Body of pancreas (tissue), 4 donors: ENCODE measurements around the gene SYNGR1. TPM values are rescaled to one million over a fixed set of nuclear protein-coding genes. Genes with fewer than 3 reads are reported as not detected.
A peak's percentile ranks its signal among the peaks of the same experiment; 100 is the strongest.

Experiments
- ATAC-seq: fragments of 150-250 bp; one replicate; pipeline ENCODE4 v1.9.1; 2016
- DNase-seq, 4 donors: peaks; one replicate each; pipeline ENCODE4 v3.0.0-alpha.2; 2019
- H3K27ac ChIP-seq, 4 donors: fragments of 200-600 bp; sonication (generic); 1 replicate in 3 of 4; 2 replicates in 1 of 4; pipeline versions ENCODE4 v1.5.1 to v1.6.1; 2016 to 2019; ENCODE audit warnings: mild to moderate bottlenecking in 1 of 4, mixed read lengths in 1 of 4, moderate library complexity in 1 of 4
- H3K27me3 ChIP-seq, 2 donors: fragments of 200-600 bp; sonication (generic); one replicate each; pipeline ENCODE4 v1.6.0; 2016; ENCODE audit warnings: mild to moderate bottlenecking in 1 of 2
- H3K36me3 ChIP-seq, 2 donors: fragments of 200-600 bp; sonication (generic); replicated peaks in 1 of 2; 2 replicates each; pipeline ENCODE4 v1.5.1; 2016; ENCODE audit warnings: low read depth in 2 of 2; ENCODE audit not compliant: insufficient read depth in 1 of 2
- H3K4me1 ChIP-seq: fragments of 200-600 bp; sonication (generic); one replicate; pipeline ENCODE4 v1.6.0; 2016
- H3K4me3 ChIP-seq, 2 donors: fragments of 200-600 bp; sonication (generic); 1 replicate in 1 of 2; 2 replicates in 1 of 2; pipeline ENCODE4 v1.5.1; 2016 to 2019
- H3K9me3 ChIP-seq, 3 donors: fragments of 200-600 bp; sonication (generic); 1 replicate in 2 of 3; 2 replicates in 1 of 3; pipeline ENCODE4 v1.5.1; 2016
- CTCF ChIP-seq, 7 experiments: fragments of 450-650 bp in 4 of 7; fragments of 200-600 bp in 3 of 7; sonication (generic) in 3 of 7; IDR thresholded peaks; one replicate each; pipeline ENCODE4 v1.5.1; 2016 to 2019; ENCODE audit warnings: antibody characterized with exemption in 7 of 7
- POLR2A ChIP-seq, 3 donors: fragments of 450-650 bp; IDR thresholded peaks; one replicate each; pipeline ENCODE4 v1.6.1; 2016; ENCODE audit warnings: antibody characterized with exemption in 3 of 3, mild to moderate bottlenecking in 2 of 3
- WGBS, 2 donors: methylation state at CpG; one replicate each; pipeline ENCODE4 v1.1.5; 2017; 5-methylcytosine and 5-hydroxymethylcytosine counted together
- intact Hi-C: fragments of 100-400 bp; cut with DNase I; formaldehyde crosslinking; loops from one replicate; pipeline ENCODE4 v1.15.1; 2023
- total RNA-seq, 2 donors: library from RNA; depleted of rRNA; stranded (reverse); fragments of >200 nt; gene quantifications; one replicate each; pipeline ENCODE4 v1.1.0, GENCODE V29; 2016

Gene SYNGR1
- total RNA-seq, 2 donors from 2014 or later, result 15.2 to 35.0 TPM

GRCh38 chr22:39308614-39309363, 41.0 kb upstream of the SYNGR1 start:
- Histone ChIP-seq H3K4me1 (peaks cover 6% of the 10 kb centered on the region), H3K36me3 (peaks cover 11 to 20% of the 10 kb centered on the region in 2 donors), H3K9me3 (no peaks in the 10 kb centered on the region), H3K27ac (peak overlapping the region in 2 of 4 donors; percentile 47 to 51), H3K4me3 (no peak overlapping the region), H3K27me3 (no peaks in the 10 kb centered on the region)
- intact Hi-C loops, result no loop called here
- 53 to 66% methylated on average over 22 to 24 of the region's 24 CpGs for whole genome bisulfite sequencing, 2 donors
- DNase-seq (peak in 3 of 4 donors; percentile 42 to 68 (median 65)), ATAC-seq (no peak)
- TF ChIP-seq POLR2A (IDR thresholded peaks at IDR 0.05) (no peak), CTCF (IDR thresholded peaks at IDR 0.05) (no peak)

- no peak overlapping the region for H3K4me3 ChIP-seq
- intact Hi-C loops, result no loop called here
- ATAC-seq (no peak), DNase-seq (no peak)
- WGBS, 2 donors, result 80 to 89% methylated on average over 16 to 18 of the region's 18 CpGs
- peaks cover 15 to 26% of the 10 kb centered on the region in 2 donors for H3K36me3 ChIP-seq
- TF ChIP-seq POLR2A (IDR thresholded peaks at IDR 0.05), result no peak
- TF ChIP-seq CTCF (IDR thresholded peaks at IDR 0.05), result no peak
- no peaks in the 10 kb centered on the region for H3K27me3 ChIP-seq
- H3K4me1 ChIP-seq, result peaks cover 11% of the 10 kb centered on the region
- H3K27ac ChIP-seq, result peak overlapping the region in 2 of 4 donors; percentile 47 to 51
- H3K9me3 ChIP-seq, result no peaks in the 10 kb centered on the region
Measured at GRCh38 chr22:39309364-39309861, 40.4 kb upstream of the SYNGR1 start.

- H3K4me1 ChIP-seq, result peaks cover 17% of the 10 kb centered on the region
- no peaks in the 10 kb centered on the region for H3K27me3 ChIP-seq
- TF ChIP-seq POLR2A (IDR thresholded peaks at IDR 0.05), result no peak
- no peak for TF ChIP-seq CTCF (IDR thresholded peaks at IDR 0.05)
- H3K4me3 ChIP-seq, result no peak overlapping the region
- intact Hi-C loops, result loop anchor here (5.0 kb wide), 2 partner anchors 68 to 138 kb away; partner anchors contain the start of gene PDGFB
- DNase-seq (no peak), ATAC-seq (no peak)
- 68 to 75% methylated on average over 13 to 16 of the region's 16 CpGs for WGBS, 2 donors
- peaks cover 22 to 33% of the 10 kb centered on the region in 2 donors for H3K36me3 ChIP-seq
- H3K9me3 ChIP-seq, result no peaks in the 10 kb centered on the region
- peak overlapping the region in 1 of 4 donors; percentile 1 for H3K27ac ChIP-seq
Measured at GRCh38 chr22:39309881-39310714, 39.7 kb upstream of the SYNGR1 start.

- Histone ChIP-seq H3K4me1 (peaks cover 34% of the 10 kb centered on the region), H3K27me3 (no peaks in the 10 kb centered on the region), H3K36me3 (peaks cover 32 to 42% of the 10 kb centered on the region in 2 donors), H3K27ac (no peak overlapping the region), H3K4me3 (no peak overlapping the region), H3K9me3 (no peaks in the 10 kb centered on the region)
- 86 to 92% methylated on average over 3 to 19 of the region's 19 CpGs for WGBS, 2 donors
- peak in 1 of 3 donors; percentile 5 for TF ChIP-seq POLR2A (IDR thresholded peaks at IDR 0.05)
- TF ChIP-seq CTCF (IDR thresholded peaks at IDR 0.05), result no peak
- no peak for ATAC-seq
- DNase-seq, result no peak
- intact Hi-C loops, result loop anchor here (5.0 kb wide), 2 partner anchors 69 to 139 kb away; partner anchors contain the start of gene PDGFB
Measured at GRCh38 chr22:39311592-39312400, 38.0 kb upstream of the SYNGR1 start.
